ENCODE results near the gene STXBP2. TPM values are rescaled to one million over a fixed set of nuclear protein-coding genes. Genes with fewer than 3 reads are reported as not detected.

The STXBP2 gene
- total RNA-seq, 1 experiment from 2014 or later = 14.5 TPM

DNA sequence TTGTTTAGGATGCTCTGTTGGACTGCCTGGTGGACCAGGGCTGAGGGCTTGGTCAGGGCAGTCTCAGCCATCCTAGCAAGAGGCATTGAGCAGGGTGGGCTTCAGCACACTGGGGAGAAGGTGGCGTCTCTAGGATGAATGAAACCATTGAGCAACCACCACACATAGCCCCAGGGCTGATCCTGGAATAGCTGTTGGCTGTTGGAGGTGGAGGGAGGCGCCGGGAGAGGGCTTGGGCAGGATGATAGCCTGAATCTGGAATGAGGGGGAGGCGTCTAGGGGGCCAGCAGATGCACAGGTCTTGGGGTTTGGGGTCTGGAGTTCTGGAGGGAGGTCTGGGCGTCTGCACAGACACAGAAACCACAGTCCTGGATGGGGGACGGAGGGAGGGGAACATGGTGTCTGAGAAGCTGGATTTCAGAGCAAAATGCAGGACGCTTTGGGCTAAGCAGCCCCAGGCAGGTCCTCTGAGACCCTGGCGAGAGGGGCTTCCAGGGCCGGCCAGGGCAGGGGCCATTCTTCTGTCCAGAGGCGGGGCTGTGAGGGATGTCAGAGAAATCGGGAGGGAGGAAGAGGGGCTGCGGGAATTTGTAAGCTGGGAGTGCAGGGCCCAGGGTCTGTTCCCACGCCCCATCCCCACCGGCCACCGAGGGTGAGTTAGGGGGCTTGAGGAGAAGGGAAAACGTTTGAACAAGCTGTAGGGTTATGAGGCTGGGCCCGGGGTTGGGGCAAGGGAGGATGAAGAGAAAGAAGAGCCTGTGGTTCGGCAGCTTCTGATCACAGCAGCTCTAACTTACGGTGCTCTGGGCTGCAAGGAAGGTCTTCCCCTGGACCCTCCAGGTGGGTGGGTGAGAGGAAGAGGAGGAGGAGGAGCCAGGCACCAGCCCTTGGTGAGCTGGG, 48.9 kb downstream of the STXBP2 start:
- in situ Hi-C loops (cut with HindIII; ENCODE audit: low pct_unique_long_range_greater_than_20kb, low sequenced_read_pairs) = no loop called here
- no peak for DNase-seq (ENCODE audit: low read depth)

DNA sequence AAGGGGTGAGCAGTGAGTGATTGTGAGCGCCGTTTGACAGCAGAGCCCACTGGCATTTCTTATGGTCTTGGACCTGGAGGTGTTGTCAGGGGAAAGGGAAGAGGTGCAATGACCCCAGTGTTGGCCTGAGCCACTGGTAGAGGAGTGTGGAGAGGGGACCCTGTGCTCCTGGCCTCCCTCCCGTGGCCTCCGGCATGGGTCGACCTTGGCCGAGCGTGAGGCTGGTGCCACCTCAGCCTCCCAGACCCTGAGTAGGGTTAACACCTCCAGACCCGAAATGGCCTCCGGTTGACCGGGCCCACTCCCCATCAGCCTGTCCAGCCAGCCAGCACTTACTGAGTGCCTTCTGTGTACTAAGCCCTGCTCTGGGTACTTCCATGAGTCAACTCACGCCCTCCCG, 50.3 kb downstream of the STXBP2 start:
- DNase-seq (ENCODE audit: low read depth) = no peak
- in situ Hi-C loops (cut with HindIII; ENCODE audit: low pct_unique_long_range_greater_than_20kb, low sequenced_read_pairs) = no loop called here

DNA sequence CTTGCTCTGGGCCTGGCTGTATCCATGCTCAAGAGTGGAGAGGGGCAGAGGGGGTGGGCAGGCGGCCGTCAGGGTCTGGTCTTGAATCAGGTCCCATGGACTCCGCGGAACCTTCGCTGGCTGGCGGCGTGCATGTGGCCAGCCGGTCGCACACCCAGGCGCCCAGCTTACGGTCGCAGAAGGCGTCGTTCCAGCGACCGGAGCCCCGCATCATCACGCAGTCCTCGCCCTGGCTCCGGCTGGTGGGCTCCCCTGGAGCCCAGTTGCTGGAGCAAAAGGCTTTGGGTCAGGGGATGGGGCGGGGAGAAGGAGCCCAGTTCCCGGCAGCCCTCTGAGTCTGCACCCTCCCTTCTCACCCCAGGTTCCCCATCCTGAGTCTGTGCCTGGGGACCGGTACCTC, 52.3 kb downstream of the STXBP2 start:
- in situ Hi-C loops (cut with HindIII; ENCODE audit: low pct_unique_long_range_greater_than_20kb, low sequenced_read_pairs) = no loop called here
- DNase-seq (ENCODE audit: low read depth) = no peak

DNA sequence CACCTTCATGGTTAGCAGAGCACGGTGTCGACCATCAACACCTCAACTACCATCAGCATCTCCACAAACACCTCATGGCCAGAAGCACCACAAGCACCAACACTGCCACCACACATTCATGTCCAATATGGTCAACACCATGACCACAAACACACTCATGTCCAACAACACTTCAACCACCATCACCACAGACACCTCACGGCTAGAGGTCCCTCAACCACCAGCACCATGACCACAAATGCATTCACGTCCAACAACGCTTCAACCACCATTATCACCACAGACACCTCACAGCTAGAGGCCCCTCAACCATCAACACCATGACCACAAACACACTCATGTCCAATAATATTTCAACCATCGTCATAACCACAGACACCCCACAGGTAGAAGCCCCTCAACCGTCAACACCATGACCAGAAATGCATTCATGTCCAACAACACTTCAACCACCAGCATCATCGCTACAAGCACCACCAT, 53.9 kb downstream of the STXBP2 start:
- in situ Hi-C loops (cut with HindIII; ENCODE audit: low pct_unique_long_range_greater_than_20kb, low sequenced_read_pairs) = no loop called here
- no peak for DNase-seq (ENCODE audit: low read depth)

DNA sequence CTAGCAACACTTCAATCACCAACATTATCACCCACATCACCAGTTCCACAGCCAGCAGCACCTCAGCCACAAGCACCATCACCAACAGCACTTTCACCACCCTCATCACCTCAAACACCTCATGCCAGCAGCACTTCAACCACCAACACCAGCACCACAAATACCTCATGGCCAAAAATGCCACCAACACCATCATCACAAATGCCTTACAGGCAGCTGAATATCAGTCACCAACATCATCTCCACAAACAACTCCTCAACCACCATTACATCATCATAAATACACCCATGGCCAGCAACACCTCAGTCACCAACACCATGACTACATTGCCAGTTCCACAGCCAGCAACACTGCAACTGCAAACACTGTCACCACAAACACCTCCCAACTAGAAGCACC, 54.6 kb downstream of the STXBP2 start:
- DNase-seq (ENCODE audit: low read depth) = no peak
- in situ Hi-C loops (cut with HindIII; ENCODE audit: low pct_unique_long_range_greater_than_20kb, low sequenced_read_pairs) = no loop called here

DNA sequence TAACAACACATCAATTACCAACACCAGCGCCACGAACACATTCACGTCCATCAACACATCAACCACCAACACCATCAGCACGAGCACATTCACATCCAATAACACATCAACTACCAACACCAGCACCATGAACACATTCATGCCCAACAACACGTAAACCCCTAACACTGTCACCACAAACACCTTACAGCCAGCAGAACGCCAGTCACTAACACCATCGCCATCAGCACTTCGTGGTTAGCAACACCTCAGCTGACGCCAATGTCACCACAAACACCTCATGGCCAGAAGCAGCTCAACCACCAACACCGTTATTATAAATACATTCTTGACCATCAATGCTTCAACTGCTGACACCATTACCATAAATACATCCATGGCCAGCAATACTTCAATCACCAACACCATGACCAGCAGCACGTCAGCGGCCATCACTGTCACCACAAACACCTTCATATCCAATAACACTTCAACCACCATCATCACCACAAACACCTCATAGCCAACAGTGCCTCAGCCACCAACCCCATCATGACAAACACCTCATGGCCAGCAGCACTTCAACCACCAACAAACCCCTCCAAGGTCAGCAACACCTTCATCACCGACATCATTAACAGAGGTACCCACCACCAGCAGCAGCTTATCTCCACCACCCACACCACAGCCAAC, 55.6 kb downstream of the STXBP2 start:
- in situ Hi-C loops (cut with HindIII; ENCODE audit: low pct_unique_long_range_greater_than_20kb, low sequenced_read_pairs) = no loop called here
- no peak for DNase-seq (ENCODE audit: low read depth)

DNA sequence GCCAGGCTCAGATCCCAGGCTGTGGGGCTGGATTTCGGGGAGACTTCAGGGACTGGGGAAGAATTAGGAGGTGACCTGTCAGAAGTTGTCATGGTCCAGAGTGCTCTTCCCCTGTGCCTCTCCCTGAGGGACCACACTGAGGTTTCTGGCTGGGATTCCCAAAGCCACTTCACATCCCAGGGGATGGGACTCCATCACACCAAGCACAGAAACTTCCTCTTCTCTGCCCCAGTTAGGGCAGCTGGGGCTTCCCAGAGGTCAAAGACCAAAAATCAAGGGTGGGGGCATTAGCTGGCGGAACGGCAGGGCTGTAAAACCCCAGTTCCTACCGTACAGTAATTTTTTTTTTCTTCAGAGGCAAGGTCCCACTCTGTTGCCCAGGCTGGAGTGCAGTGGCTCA, 57.6 kb downstream of the STXBP2 start:
- in situ Hi-C loops (cut with HindIII; ENCODE audit: low pct_unique_long_range_greater_than_20kb, low sequenced_read_pairs) = no loop called here
- no peak for DNase-seq (ENCODE audit: low read depth)

Other genes with a start within 250 kb of the STXBP2 start
- gene PEX11G, start 148.1 kb upstream of the STXBP2 start, total RNA-seq (2014; rRNA removed; shearing (Covaris generic); ENCODE audit: low replicate concordance) = 4.7 and 9.1 TPM in 2 replicates
- 22.9 and 33.6 TPM in 2 replicates for gene ZNF358, start 121.0 kb upstream of the STXBP2 start, total RNA-seq (2014; rRNA removed; shearing (Covaris generic); ENCODE audit: low replicate concordance)
- 0.61 and 3.2 TPM in 2 replicates for gene MCOLN1, start 114.5 kb upstream of the STXBP2 start, total RNA-seq (2014; rRNA removed; shearing (Covaris generic); ENCODE audit: low replicate concordance)
- gene PNPLA6, start 101.4 kb upstream of the STXBP2 start, total RNA-seq (2014; rRNA removed; shearing (Covaris generic); ENCODE audit: low replicate concordance) = 38.0 and 39.4 TPM in 2 replicates
- gene CAMSAP3, start 41.2 kb upstream of the STXBP2 start, total RNA-seq (2014; rRNA removed; shearing (Covaris generic); ENCODE audit: low replicate concordance) = 3.9 and 5.2 TPM in 2 replicates
- gene XAB2, start 7.6 kb upstream of the STXBP2 start, total RNA-seq (2014; rRNA removed; shearing (Covaris generic); ENCODE audit: low replicate concordance) = 29.7 and 79.6 TPM in 2 replicates
- gene PET100, start 7.3 kb upstream of the STXBP2 start, total RNA-seq (2014; rRNA removed; shearing (Covaris generic); ENCODE audit: low replicate concordance) = 42.7 and 45.1 TPM in 2 replicates
- not detected in 2 replicates for gene PCP2, start 3.4 kb upstream of the STXBP2 start, total RNA-seq (2014; rRNA removed; shearing (Covaris generic); ENCODE audit: low replicate concordance)
- gene RETN, start 31.9 kb downstream of the STXBP2 start, total RNA-seq (2014; rRNA removed; shearing (Covaris generic); ENCODE audit: low replicate concordance) = not detected in 2 replicates
- not detected in 2 replicates for gene MCEMP1, start 40.0 kb downstream of the STXBP2 start, total RNA-seq (2014; rRNA removed; shearing (Covaris generic); ENCODE audit: low replicate concordance)
- gene TRAPPC5, start 43.7 kb downstream of the STXBP2 start, total RNA-seq (2014; rRNA removed; shearing (Covaris generic); ENCODE audit: low replicate concordance) = 83.3 and 104 TPM in 2 replicates
- not detected in 2 replicates for gene FCER2, start 65.0 kb downstream of the STXBP2 start, total RNA-seq (2014; rRNA removed; shearing (Covaris generic); ENCODE audit: low replicate concordance)
- not detected in 2 replicates for gene CLEC4G, start 95.0 kb downstream of the STXBP2 start, total RNA-seq (2014; rRNA removed; shearing (Covaris generic); ENCODE audit: low replicate concordance)
- not detected in 2 replicates for gene CD209, start 110.4 kb downstream of the STXBP2 start, total RNA-seq (2014; rRNA removed; shearing (Covaris generic); ENCODE audit: low replicate concordance)
- not detected in 2 replicates for gene CLEC4M, start 126.1 kb downstream of the STXBP2 start, total RNA-seq (2014; rRNA removed; shearing (Covaris generic); ENCODE audit: low replicate concordance)
- 2.9 and 10.7 TPM in 2 replicates for gene EVI5L, start 193.1 kb downstream of the STXBP2 start, total RNA-seq (2014; rRNA removed; shearing (Covaris generic); ENCODE audit: low replicate concordance)
- gene PRR36, start 237.3 kb downstream of the STXBP2 start, total RNA-seq (2014; rRNA removed; shearing (Covaris generic); ENCODE audit: low replicate concordance) = 0.03 TPM in 1 of 2 replicates, not detected in the other

All from Caki2 (cell line).